GM18505 (cell line): ENCODE data around the gene MAMLD1.

Source experiments
- ATAC-seq: cut with Tn5 transposase; IDR thresholded peaks from one replicate; pipeline ENCODE4 v1.9.1; 2021; ENCODE audit not compliant: unreplicated experiment
- POLR2A ChIP-seq: IDR thresholded peaks from 4 replicates; pipeline ENCODE4 v1.6.1; 2011; ENCODE audit warnings: borderline replicate concordance; ENCODE audit not compliant: insufficient read depth, insufficient read length; ENCODE audit errors: extremely low read depth

MAMLD1 gene

DNA sequence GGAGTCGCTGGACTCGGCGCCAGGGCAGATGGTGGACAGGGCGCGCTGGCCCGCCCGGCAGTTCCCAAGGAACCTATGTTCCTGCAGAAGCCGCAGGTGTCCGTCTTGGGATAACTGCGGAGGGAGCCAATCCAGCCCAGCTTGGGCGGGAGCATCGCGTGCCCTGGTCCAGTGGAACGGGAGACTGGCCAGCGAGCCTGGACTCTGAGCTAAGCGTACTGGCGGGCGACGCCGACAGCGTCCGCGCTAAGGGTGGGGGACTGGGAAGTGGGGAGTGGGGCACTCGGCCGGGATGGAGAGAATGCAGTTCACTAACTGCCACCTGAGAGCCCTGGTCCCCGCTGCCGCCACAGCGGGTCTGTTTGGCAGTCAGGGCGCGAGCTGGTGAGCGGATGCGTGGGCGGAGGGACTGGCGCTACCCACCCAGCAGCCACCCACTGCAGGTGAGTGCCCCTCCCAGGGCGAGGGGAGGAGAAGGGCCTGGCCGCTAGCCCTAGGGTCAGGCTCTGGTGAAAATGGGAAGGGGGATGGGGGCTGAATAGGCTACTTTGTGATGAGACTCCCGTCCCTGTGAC is 1.3 kb upstream of the MAMLD1 start:
- no peak for ATAC-seq
- no peak for TF ChIP-seq POLR2A

- no peak for ATAC-seq
- TF ChIP-seq POLR2A: no peak
Observed at GRCh38 chrX:150363561-150364346, 637 bp downstream of the MAMLD1 start.

GRCh38 chrX:150364347-150365050 is 1.4 kb downstream of the MAMLD1 start:
- TF ChIP-seq POLR2A: no peak
- no peak for ATAC-seq

GRCh38 chrX:150365051-150365989 is 2.2 kb downstream of the MAMLD1 start:
- no peak for ATAC-seq
- TF ChIP-seq POLR2A: no peak

- TF ChIP-seq POLR2A: no peak
- no peak for ATAC-seq
Observed at GRCh38 chrX:150365990-150366911, 3.1 kb downstream of the MAMLD1 start.

- no peak for TF ChIP-seq POLR2A
- ATAC-seq: no peak
Observed at GRCh38 chrX:150366951-150367545, 3.9 kb downstream of the MAMLD1 start.

GRCh38 chrX:150370589-150371312 is 7.6 kb downstream of the MAMLD1 start:
- no peak for TF ChIP-seq POLR2A
- no peak for ATAC-seq

DNA sequence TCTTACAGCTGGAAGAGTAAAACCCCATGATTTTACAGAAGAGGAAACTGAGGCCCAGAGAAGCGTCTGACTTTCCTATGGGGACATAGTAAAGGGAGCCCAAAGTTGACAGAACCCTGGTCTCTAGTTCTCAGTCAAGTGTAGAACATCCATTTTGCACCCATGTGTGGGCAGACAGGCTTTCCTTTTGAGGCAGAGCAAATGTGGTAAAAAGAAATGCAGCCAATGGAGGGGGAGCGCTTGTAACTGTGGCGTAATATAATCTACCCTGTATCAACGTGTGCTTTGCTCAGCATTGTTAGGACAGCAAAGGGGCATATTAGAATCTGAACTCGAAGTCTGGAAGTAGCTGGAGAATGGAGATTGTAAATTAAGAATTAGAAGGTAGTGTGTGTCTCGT is 8.8 kb downstream of the MAMLD1 start:
- TF ChIP-seq POLR2A: no peak
- no peak for ATAC-seq

- no peak for ATAC-seq
- no peak for TF ChIP-seq POLR2A
Observed at GRCh38 chrX:150372280-150372679, 9.2 kb downstream of the MAMLD1 start.

DNA sequence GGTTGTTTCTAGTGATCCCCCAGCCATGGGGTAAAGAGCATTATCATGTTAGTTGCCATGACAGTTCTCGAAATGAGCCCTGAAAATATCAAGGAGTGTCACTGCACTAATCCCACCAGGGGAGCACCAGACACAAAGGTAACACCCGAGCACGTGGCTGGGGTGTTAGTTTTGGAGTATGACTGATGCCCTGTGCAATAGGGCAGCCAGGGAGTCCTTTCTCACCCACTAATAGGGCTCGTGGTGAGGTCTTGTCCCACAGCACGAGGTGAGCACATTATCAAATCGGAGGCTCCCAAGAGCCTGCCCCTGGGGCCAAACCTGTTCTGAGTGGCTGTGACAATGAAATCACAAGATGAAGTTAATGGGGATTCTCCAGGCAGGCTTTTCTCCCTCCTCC is 9.6 kb downstream of the MAMLD1 start:
- no peak for TF ChIP-seq POLR2A

DNA sequence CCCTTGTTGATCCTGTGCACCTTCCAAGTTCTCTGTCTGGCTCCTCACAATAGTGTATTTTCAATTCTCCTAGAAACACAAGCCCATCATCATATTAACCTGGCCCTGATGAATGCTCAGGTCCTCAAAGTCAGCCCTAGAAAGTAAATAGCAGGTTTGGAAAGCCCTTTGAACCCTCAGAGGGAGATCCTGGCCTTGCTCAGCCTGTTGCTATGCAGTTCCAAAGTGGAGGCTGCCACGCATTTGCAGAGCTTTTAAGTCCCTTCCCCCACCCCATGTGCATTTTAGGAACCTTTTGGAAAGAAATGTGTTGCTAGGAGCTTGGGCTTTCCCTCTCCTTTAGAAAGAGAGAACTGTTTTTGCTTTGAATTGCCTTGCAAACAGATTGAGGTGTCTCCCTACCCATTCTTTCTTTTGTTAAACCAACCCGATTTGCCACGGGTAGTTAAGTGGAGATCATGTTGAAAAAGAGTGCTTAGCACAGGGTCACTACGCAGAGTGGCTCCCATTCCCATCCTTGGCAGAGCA is 12.2 kb downstream of the MAMLD1 start:
- no peak for TF ChIP-seq POLR2A
- ATAC-seq: no peak

More for the DNA sequence above, 9.6 kb downstream of the MAMLD1 start:
- ATAC-seq: no peak
